GM12872 (cell line): Measurements from ENCODE around the gene SPRY1.

Source experiments
- CTCF ChIP-seq: IDR thresholded peaks from 3 replicates; pipeline ENCODE4 v1.5.1; 2011; ENCODE audit warnings: low read depth, mild to moderate bottlenecking, low read length, moderate library complexity; ENCODE audit not compliant: insufficient read depth

The SPRY1 gene

GRCh38 chr4:123352240-123352945 lies 44.2 kb upstream of the SPRY1 start:
- no peak for TF ChIP-seq CTCF

GRCh38 chr4:123352966-123353365 lies 43.6 kb upstream of the SPRY1 start:
- TF ChIP-seq CTCF, result no peak

- TF ChIP-seq CTCF, result no peak
Measured at GRCh38 chr4:123353656-123354055, 42.9 kb upstream of the SPRY1 start.

DNA sequence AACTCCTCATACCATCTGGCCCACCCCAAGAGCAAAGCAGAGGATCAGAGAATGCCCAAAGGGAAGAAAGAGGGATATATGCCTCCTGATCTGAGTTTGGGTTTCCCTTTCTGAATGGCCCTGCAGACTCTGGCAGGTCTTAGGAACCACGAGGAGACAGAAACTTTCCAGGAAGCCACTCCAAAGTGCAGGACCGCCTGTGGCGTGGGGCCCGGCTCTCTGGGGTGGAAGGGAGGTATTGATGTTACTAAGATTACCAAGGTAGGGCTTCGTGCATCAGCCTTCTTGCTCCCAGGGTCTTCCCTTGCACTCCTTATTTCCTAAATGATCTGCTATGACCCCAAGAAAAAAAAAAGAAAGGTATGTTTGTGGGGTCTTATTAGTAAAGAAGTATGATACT lies 41.9 kb upstream of the SPRY1 start:
- no peak for TF ChIP-seq CTCF

- no peak for TF ChIP-seq CTCF
Measured at GRCh38 chr4:123356921-123357320, 39.7 kb upstream of the SPRY1 start.

- TF ChIP-seq CTCF, result no peak
Measured at GRCh38 chr4:123359449-123360315, 36.9 kb upstream of the SPRY1 start.

DNA sequence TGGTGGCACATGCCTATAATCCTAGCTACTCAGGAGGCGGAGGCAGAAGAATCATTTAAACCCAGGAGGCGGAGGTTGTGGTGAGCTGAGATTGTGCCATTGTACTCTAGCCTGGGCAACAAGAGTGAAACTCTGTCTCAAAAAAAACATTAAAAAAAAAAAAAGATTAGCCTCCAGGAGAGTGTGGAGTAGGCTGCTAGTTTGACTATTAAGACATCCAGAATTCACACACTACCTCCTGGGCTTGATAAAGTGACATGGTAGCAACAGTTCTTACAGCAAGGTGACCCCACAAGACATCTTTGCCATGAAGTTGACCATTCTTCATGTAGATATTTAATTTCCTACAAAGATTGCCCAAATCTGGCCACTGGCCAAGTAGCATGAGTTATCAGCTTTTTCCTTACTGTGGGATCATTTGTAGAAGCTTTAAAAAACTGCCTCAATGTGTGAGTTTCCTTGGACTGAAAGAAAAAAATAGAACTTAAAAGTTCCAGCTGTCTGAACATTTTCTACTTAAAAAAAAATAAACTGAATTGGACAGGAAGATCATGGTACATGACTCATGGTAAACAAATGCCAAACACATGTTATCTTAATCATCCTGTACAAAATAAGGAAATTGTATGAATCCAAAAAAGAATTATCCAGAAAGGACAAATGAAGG lies 35.3 kb upstream of the SPRY1 start:
- TF ChIP-seq CTCF, result no peak
